ENCODE measurements around the gene NR2F1-AS1. TPM values are rescaled to one million over a fixed set of nuclear protein-coding genes. Genes with fewer than 3 reads are reported as not detected.

NR2F1-AS1 gene
- total and polyA plus RNA-seq, 2 donors (not counting 3 experiments of a cell fraction or from before 2014, with no cell fraction given) = 4.2 to 13.8 TPM

GRCh38 chr5:93569300-93570160 lies 11.5 kb downstream of the NR2F1-AS1 start:
- Histone ChIP-seq H2AFZ (ENCODE audit: low read depth, low read length) (no peak overlapping the region), H3K9ac (replicated peaks; ENCODE audit: extremely low read depth, insufficient read depth, low read length) (no peak overlapping the region), H3K4me2 (ENCODE audit: insufficient read depth, low read length) (no peak overlapping the region), H3K9me3 (replicated peaks; ENCODE audit: control insufficient read depth, insufficient read depth, low read length) (no peaks in the 10 kb centered on the region), H3K9me1 (replicated peaks; ENCODE audit: control insufficient read depth, extremely low read depth, insufficient read depth, low read length) (no peaks in the 10 kb centered on the region), H3K4me3 (replicated peaks in 1 of 3; ENCODE audit: insufficient read depth in 1 of 3, low read depth in 1 of 3, low read length in 3 of 3) (no peak overlapping the region), H3K27ac (ENCODE audit: insufficient read depth, low read depth, low read length) (no peak overlapping the region), H3K27me3 (ENCODE audit: control insufficient read depth in 2 of 2, insufficient read depth in 2 of 2, low read length in 2 of 2) (no peaks in the 10 kb centered on the region), H3K36me3 (ENCODE audit: control insufficient read depth in 2 of 2, extremely low read depth in 1 of 2, insufficient read depth in 2 of 2, low read length in 2 of 2) (no peaks in the 10 kb centered on the region), H4K20me1 (replicated peaks; ENCODE audit: control insufficient read depth, extremely low read depth, insufficient read depth, low read length) (no peaks in the 10 kb centered on the region), H3K4me1 (ENCODE audit: control insufficient read depth, extremely low read depth, insufficient read depth, low read length) (peaks cover 10% of the 10 kb centered on the region), H3K79me2 (ENCODE audit: control insufficient read depth, insufficient read depth, low read length) (peaks cover 6% of the 10 kb centered on the region)
- dilution Hi-C loops (cut with MboI; ENCODE audit: extremely low pct_ligation_motif_present, low sequenced_read_pairs) = no loop called here
- ChIA-PET CTCF (no interaction called here), POLR2A (no interaction called here)
- FAIRE-seq (no peak), DNase-seq (ENCODE audit: low read depth, low spot score) (no peak)
- intact Hi-C loops (cut with micrococcal nuclease) = no loop called here
- BruUV-seq (replicated peaks) = no TSS peak
- no peak for TF ChIP-seq POLR2AphosphoS5 (IDR thresholded peaks at IDR 0.05; ENCODE audit: insufficient read depth, low read depth, low read length)
- TF ChIP-seq, protein P1, sequence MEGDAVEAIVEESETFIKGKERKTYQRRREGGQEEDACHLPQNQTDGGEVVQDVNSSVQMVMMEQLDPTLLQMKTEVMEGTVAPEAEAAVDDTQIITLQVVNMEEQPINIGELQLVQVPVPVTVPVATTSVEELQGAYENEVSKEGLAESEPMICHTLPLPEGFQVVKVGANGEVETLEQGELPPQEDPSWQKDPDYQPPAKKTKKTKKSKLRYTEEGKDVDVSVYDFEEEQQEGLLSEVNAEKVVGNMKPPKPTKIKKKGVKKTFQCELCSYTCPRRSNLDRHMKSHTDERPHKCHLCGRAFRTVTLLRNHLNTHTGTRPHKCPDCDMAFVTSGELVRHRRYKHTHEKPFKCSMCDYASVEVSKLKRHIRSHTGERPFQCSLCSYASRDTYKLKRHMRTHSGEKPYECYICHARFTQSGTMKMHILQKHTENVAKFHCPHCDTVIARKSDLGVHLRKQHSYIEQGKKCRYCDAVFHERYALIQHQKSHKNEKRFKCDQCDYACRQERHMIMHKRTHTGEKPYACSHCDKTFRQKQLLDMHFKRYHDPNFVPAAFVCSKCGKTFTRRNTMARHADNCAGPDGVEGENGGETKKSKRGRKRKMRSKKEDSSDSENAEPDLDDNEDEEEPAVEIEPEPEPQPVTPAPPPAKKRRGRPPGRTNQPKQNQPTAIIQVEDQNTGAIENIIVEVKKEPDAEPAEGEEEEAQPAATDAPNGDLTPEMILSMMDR (IDR thresholded peaks at IDR 0.05; ENCODE audit: extremely low read depth in 1 of 2, insufficient read depth in 1 of 2, low read depth in 1 of 2, low read length in 2 of 2) = no peak
- no peak for TF ChIP-seq MAX (IDR thresholded peaks at IDR 0.05; ENCODE audit: insufficient read depth, insufficient read length)

- dilution Hi-C loops (cut with MboI; ENCODE audit: extremely low pct_ligation_motif_present, low sequenced_read_pairs) (no loop called here), intact Hi-C loops (cut with micrococcal nuclease) (no loop called here)
- Histone ChIP-seq H3K9ac (replicated peaks; ENCODE audit: extremely low read depth, insufficient read depth, low read length) (no peak overlapping the region), H3K4me2 (ENCODE audit: insufficient read depth, low read length) (no peak overlapping the region), H3K36me3 (ENCODE audit: control insufficient read depth in 2 of 2, extremely low read depth in 1 of 2, insufficient read depth in 2 of 2, low read length in 2 of 2) (no peaks in the 10 kb centered on the region), H3K27me3 (ENCODE audit: control insufficient read depth in 2 of 2, insufficient read depth in 2 of 2, low read length in 2 of 2) (no peaks in the 10 kb centered on the region), H3K4me1 (ENCODE audit: control insufficient read depth, extremely low read depth, insufficient read depth, low read length) (peaks cover 12% of the 10 kb centered on the region), H2AFZ (ENCODE audit: low read depth, low read length) (no peak overlapping the region), H4K20me1 (replicated peaks; ENCODE audit: control insufficient read depth, extremely low read depth, insufficient read depth, low read length) (no peaks in the 10 kb centered on the region), H3K79me2 (ENCODE audit: control insufficient read depth, insufficient read depth, low read length) (peaks cover 6% of the 10 kb centered on the region), H3K9me3 (replicated peaks; ENCODE audit: control insufficient read depth, insufficient read depth, low read length) (no peaks in the 10 kb centered on the region), H3K27ac (ENCODE audit: insufficient read depth, low read depth, low read length) (no peak overlapping the region), H3K9me1 (replicated peaks; ENCODE audit: control insufficient read depth, extremely low read depth, insufficient read depth, low read length) (no peaks in the 10 kb centered on the region), H3K4me3 (replicated peaks in 1 of 3; ENCODE audit: insufficient read depth in 1 of 3, low read depth in 1 of 3, low read length in 3 of 3) (no peak overlapping the region)
- TF ChIP-seq JUN (IDR thresholded peaks at IDR 0.05; ENCODE audit: borderline replicate concordance, insufficient read depth, insufficient read length, low read depth) = no peak
- ChIA-PET POLR2A (no interaction called here), CTCF (interaction anchor here (1.0 to 1.2 kb wide), 2 partner anchors 234 to 658 kb away, joined by 3 to 4 read pairs; no protein-coding TSS in a partner anchor)
- DNase-seq (ENCODE audit: low read depth, low spot score) (no peak), FAIRE-seq (no peak)
- no TSS peak for BruUV-seq (replicated peaks)
Observed at GRCh38 chr5:93567424-93567823, 13.6 kb downstream of the NR2F1-AS1 start.
